Measurements from ENCODE around the gene NKX6-1. TPM values are rescaled to one million over a fixed set of nuclear protein-coding genes. Genes with fewer than 3 reads are reported as not detected.

The NKX6-1 gene
- total RNA-seq, 5 donors from 2014 or later (not counting 1 experiment from before 2014, with no cell fraction given), result not detected

DNA sequence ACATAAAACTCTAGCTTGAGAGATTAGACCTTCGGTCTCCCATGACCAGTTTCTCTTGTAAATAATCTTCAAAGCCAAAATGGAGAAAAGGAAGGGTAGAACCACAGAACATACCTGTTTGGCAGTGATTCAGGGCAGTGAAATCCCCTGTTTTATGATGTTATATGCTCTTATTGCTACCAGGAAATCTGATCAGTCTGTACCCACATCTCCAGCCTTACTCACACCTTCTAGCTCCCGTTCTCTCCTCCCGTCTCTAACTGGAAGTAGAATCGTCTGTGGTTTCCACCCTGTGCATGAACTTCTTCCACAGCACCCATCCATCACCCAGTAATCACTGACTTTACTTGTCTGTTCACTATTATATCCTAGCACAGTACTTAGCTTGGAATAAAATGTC, 42.9 kb downstream of the NKX6-1 start:
- no peaks in the 10 kb centered on the region for H3K4me1 Mint-ChIP-seq
- no peaks in the 10 kb centered on the region for H3K9me3 ChIP-seq
- H3K4me3 Mint-ChIP-seq, result no peak overlapping the region
- H3K27me3 Mint-ChIP-seq, result peaks cover 14 to 28% of the 10 kb centered on the region in 2 donors
- WGBS (ENCODE audit: insufficient coverage), result 77% methylated on average over 3 of the region's 4 CpGs
- H3K4me3 ChIP-seq (ENCODE audit: control insufficient read depth in 1 of 2, extremely low read depth in 1 of 2, low read length in 1 of 2), result no peak overlapping the region
- ChIA-PET CTCF (no interaction called here), POLR2A (interaction anchor here in 1 of 2 donors (0.5 kb wide), 1 partner anchor 451 kb away, joined by 5 read pairs; no protein-coding TSS in a partner anchor)
- H3K27ac ChIP-seq (ENCODE audit: low read length), result no peak overlapping the region
- no peak for ATAC-seq (replicated peaks in 1 of 4)
- peaks cover 0 to 3% of the 10 kb centered on the region in 2 experiments for H3K27me3 ChIP-seq (replicated peaks in 1 of 2; ENCODE audit: control insufficient read depth in 2 of 2, extremely low read depth in 1 of 2, insufficient read depth in 2 of 2, low read length in 1 of 2)
- no peaks in the 10 kb centered on the region for H3K36me3 ChIP-seq (ENCODE audit: control insufficient read depth in 2 of 2, extremely low read depth in 1 of 2, insufficient read depth in 1 of 2, low read length in 1 of 2)
- no peaks in the 10 kb centered on the region for H3K36me3 Mint-ChIP-seq
- peaks cover 0 to 4% (median 0%) of the 10 kb centered on the region in 3 donors for H3K9me3 Mint-ChIP-seq
- no peak overlapping the region for H3K27ac Mint-ChIP-seq
- no peaks in the 10 kb centered on the region for H3K4me1 ChIP-seq (ENCODE audit: control insufficient read depth in 1 of 2, extremely low read depth in 1 of 2, insufficient read depth in 2 of 2, low read length in 2 of 2)
- no peak for DNase-seq

DNA sequence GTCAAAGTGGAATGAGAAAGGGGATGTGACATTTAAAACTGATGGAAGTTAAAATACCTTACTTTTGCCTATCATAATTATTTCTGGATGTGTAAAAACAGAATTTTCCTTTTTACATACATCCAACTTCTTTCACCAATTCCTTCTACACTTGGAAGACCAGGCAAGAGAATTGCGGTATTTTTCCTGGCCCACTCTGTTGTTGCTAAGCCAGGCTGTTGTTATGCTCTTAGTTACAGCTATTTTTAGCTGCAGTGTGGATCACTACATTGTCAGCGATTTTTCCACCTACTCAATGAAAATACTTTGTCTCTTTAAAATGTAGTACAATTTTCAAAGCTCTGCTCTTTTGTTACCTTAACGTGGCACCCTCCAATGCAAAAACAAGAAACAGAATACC, 43.4 kb downstream of the NKX6-1 start:
- H3K4me1 ChIP-seq (ENCODE audit: control insufficient read depth in 1 of 2, extremely low read depth in 1 of 2, insufficient read depth in 2 of 2, low read length in 2 of 2), result no peaks in the 10 kb centered on the region
- H3K36me3 ChIP-seq (ENCODE audit: control insufficient read depth in 2 of 2, extremely low read depth in 1 of 2, insufficient read depth in 1 of 2, low read length in 1 of 2), result no peaks in the 10 kb centered on the region
- Mint-ChIP-seq H3K9me3 (peaks cover 0 to 4% (median 0%) of the 10 kb centered on the region in 3 donors), H3K27ac (no peak overlapping the region), H3K27me3 (peaks cover 12 to 28% of the 10 kb centered on the region in 2 donors), H3K4me1 (no peaks in the 10 kb centered on the region), H3K4me3 (no peak overlapping the region), H3K36me3 (no peaks in the 10 kb centered on the region)
- peaks cover 0 to 3% of the 10 kb centered on the region in 2 experiments for H3K27me3 ChIP-seq (replicated peaks in 1 of 2; ENCODE audit: control insufficient read depth in 2 of 2, extremely low read depth in 1 of 2, insufficient read depth in 2 of 2, low read length in 1 of 2)
- WGBS (ENCODE audit: insufficient coverage), result 100% methylated on average over 1 of the region's 3 CpGs
- ChIA-PET POLR2A (interaction anchor here in 1 of 2 donors (0.5 kb wide), 1 partner anchor 451 kb away, joined by 5 read pairs; no protein-coding TSS in a partner anchor), CTCF (no interaction called here)
- H3K4me3 ChIP-seq (ENCODE audit: control insufficient read depth in 1 of 2, extremely low read depth in 1 of 2, low read length in 1 of 2), result no peak overlapping the region
- ATAC-seq (replicated peaks in 1 of 4), result no peak
- H3K9me3 ChIP-seq, result no peaks in the 10 kb centered on the region
- H3K27ac ChIP-seq (ENCODE audit: low read length), result no peak overlapping the region
- no peak for DNase-seq

DNA sequence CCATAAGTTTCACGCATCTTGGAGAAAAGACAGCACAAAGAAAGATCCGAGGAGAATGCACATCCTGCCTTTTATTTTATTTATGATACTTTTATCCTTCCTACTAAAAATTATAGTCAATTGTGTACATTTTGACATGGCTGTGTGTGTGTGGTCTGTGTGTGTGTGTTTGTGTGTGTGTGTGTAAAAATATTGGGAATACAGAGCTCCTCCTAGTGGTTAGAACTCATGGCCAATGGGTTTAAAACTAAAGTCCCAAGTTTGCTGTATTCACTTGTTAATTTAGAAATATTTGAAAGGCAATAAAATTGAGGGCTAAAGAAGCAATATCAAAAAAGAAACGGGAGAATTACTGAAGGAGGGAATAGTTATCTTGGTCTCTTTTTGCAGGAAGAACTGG, 47.5 kb downstream of the NKX6-1 start:
- H3K36me3 Mint-ChIP-seq, result no peaks in the 10 kb centered on the region
- no peaks in the 10 kb centered on the region for H3K27me3 ChIP-seq (replicated peaks in 1 of 2; ENCODE audit: control insufficient read depth in 2 of 2, extremely low read depth in 1 of 2, insufficient read depth in 2 of 2, low read length in 1 of 2)
- no peak overlapping the region for H3K4me3 Mint-ChIP-seq
- H3K27ac Mint-ChIP-seq, result no peak overlapping the region
- H3K4me1 Mint-ChIP-seq, result no peaks in the 10 kb centered on the region
- H3K27ac ChIP-seq (ENCODE audit: low read length), result no peak overlapping the region
- H3K9me3 Mint-ChIP-seq, result peaks cover 0 to 4% (median 0%) of the 10 kb centered on the region in 3 donors
- no peaks in the 10 kb centered on the region for H3K4me1 ChIP-seq (ENCODE audit: control insufficient read depth in 1 of 2, extremely low read depth in 1 of 2, insufficient read depth in 2 of 2, low read length in 2 of 2)
- WGBS (ENCODE audit: insufficient coverage), result 0% methylated on average over 1 of the region's 3 CpGs
- CTCF ChIA-PET, result no interaction called here
- H3K4me3 ChIP-seq (ENCODE audit: control insufficient read depth in 1 of 2, extremely low read depth in 1 of 2, low read length in 1 of 2), result no peak overlapping the region
- ATAC-seq (replicated peaks in 1 of 4) (no peak), DNase-seq (no peak)
- peaks cover 16 to 28% of the 10 kb centered on the region in 2 donors for H3K27me3 Mint-ChIP-seq
- POLR2A ChIA-PET, result no interaction called here
- H3K9me3 ChIP-seq, result no peaks in the 10 kb centered on the region
- no peaks in the 10 kb centered on the region for H3K36me3 ChIP-seq (ENCODE audit: control insufficient read depth in 2 of 2, extremely low read depth in 1 of 2, insufficient read depth in 1 of 2, low read length in 1 of 2)

DNA sequence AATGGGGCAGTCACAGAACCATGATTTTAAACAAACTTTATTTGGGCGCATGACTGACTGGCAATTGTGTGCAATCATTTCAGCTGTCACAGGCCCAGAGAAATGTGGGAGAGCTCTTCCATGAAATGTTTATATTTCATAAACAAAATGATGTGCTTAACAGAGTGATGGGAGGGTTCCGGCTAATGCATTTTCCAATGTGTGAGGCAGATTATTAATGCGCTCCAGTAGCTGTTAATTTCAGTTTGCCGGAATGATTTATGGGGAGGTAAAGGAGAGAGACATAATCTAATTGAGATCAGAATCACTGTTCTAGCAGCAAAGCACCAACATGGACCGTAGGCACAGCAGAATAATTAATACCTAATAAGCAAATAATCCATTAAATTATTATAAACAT, 55.6 kb downstream of the NKX6-1 start:
- WGBS (ENCODE audit: insufficient coverage), result no CpG with 5 or more reads among the region's 5 CpGs
- Mint-ChIP-seq H3K27me3 (peaks cover 12 to 16% of the 10 kb centered on the region in 2 donors), H3K4me3 (no peak overlapping the region), H3K36me3 (no peaks in the 10 kb centered on the region), H3K4me1 (no peaks in the 10 kb centered on the region), H3K27ac (no peak overlapping the region), H3K9me3 (no peaks in the 10 kb centered on the region)
- ATAC-seq (replicated peaks in 1 of 4) (no peak), DNase-seq (no peak)
- Histone ChIP-seq H3K4me3 (ENCODE audit: control insufficient read depth in 1 of 2, extremely low read depth in 1 of 2, low read length in 1 of 2) (no peak overlapping the region), H3K27me3 (replicated peaks in 1 of 2; ENCODE audit: control insufficient read depth in 2 of 2, extremely low read depth in 1 of 2, insufficient read depth in 2 of 2, low read length in 1 of 2) (peaks cover 0 to 4% of the 10 kb centered on the region in 2 experiments), H3K9me3 (no peaks in the 10 kb centered on the region), H3K4me1 (ENCODE audit: control insufficient read depth in 1 of 2, extremely low read depth in 1 of 2, insufficient read depth in 2 of 2, low read length in 2 of 2) (no peaks in the 10 kb centered on the region), H3K27ac (ENCODE audit: low read length) (no peak overlapping the region), H3K36me3 (ENCODE audit: control insufficient read depth in 2 of 2, extremely low read depth in 1 of 2, insufficient read depth in 1 of 2, low read length in 1 of 2) (no peaks in the 10 kb centered on the region)
- CTCF ChIA-PET, result no interaction called here
- POLR2A ChIA-PET, result no interaction called here

DNA sequence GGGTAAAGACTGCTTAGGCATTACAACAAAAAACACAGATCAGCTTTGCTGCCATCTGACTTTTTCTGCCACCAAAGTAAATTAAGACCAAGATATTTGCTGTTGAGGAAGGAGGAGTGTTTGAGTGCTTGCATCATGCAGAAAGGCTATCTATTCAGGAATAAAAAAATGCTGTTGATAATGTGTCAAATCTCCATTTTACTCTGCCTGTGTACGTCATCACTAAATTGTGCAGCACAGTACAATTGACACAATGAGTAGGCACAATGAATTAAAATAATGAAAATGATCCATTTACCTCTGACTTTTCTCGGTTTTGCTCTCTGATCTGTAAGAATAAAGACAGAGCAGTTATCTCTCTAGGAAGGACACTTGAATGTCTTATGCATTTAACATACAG, 56.3 kb downstream of the NKX6-1 start:
- no peaks in the 10 kb centered on the region for H3K36me3 ChIP-seq (ENCODE audit: control insufficient read depth in 2 of 2, extremely low read depth in 1 of 2, insufficient read depth in 1 of 2, low read length in 1 of 2)
- Mint-ChIP-seq H3K9me3 (no peaks in the 10 kb centered on the region), H3K36me3 (no peaks in the 10 kb centered on the region), H3K27ac (no peak overlapping the region), H3K27me3 (peaks cover 12 to 14% of the 10 kb centered on the region in 2 donors), H3K4me1 (no peaks in the 10 kb centered on the region), H3K4me3 (no peak overlapping the region)
- no peaks in the 10 kb centered on the region for H3K9me3 ChIP-seq
- no peaks in the 10 kb centered on the region for H3K4me1 ChIP-seq (ENCODE audit: control insufficient read depth in 1 of 2, extremely low read depth in 1 of 2, insufficient read depth in 2 of 2, low read length in 2 of 2)
- WGBS (ENCODE audit: insufficient coverage), result no CpG with 5 or more reads among the region's 2 CpGs
- POLR2A ChIA-PET, result no interaction called here
- no peak for DNase-seq
- CTCF ChIA-PET, result no interaction called here
- ATAC-seq (replicated peaks in 1 of 4), result no peak
- H3K27me3 ChIP-seq (replicated peaks in 1 of 2; ENCODE audit: control insufficient read depth in 2 of 2, extremely low read depth in 1 of 2, insufficient read depth in 2 of 2, low read length in 1 of 2), result peaks cover 0 to 4% of the 10 kb centered on the region in 2 experiments
- H3K4me3 ChIP-seq (ENCODE audit: control insufficient read depth in 1 of 2, extremely low read depth in 1 of 2, low read length in 1 of 2), result no peak overlapping the region
- no peak overlapping the region for H3K27ac ChIP-seq (ENCODE audit: low read length)

Other genes with a start within 250 kb of the NKX6-1 start
- under 1 TPM; 0.47 to 0.92 (median 0.68) TPM for gene CDS1, start 83.8 kb upstream of the NKX6-1 start, total RNA-seq